ENCODE measurements around the gene WDR18. TPM values are rescaled to one million over a fixed set of nuclear protein-coding genes. Genes with fewer than 3 reads are reported as not detected.

The WDR18 gene
- total RNA-seq, 2 donors from 2014 or later, result 26.5 to 81.5 TPM

DNA sequence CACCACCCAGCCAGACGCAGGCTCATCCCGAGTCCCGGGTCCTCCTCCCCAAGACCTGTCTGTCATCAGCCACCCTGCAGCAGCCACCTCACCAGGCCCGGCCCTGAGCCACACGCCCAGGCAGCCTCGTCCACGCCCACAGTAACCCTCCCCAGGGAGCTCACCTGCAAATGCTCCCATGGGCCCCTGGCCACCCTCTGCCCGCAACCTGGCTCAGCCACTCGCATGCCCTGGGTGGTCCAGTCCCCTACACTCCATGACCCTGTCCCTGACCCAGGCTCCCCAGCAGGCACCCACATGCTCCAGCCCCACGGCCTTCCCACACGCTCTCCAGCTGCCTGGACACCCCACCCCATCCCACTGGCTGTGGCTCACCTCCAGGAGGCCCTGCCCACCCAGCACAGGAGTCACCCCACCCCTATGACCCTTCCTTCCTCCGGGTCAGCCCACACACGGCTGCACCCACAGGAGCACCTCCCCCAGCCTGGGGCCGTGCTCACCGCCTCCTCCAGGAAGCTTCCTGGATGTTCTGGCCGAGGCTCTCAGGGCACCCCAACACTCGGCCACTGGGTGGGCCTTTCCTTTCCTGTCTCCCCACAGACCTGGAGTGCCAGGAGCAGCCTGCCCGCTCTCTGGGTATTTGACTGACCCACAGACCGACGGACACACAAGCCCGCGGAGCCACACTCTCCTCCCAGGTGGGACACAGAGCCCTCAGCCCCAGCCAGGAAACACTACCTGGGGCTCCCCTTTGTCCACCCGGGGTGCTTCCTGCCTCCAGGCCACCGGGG is 33.2 kb downstream of the WDR18 start:
- peaks cover 41% of the 10 kb centered on the region for H3K4me1 ChIP-seq
- peak overlapping the region; percentile 38 to 47 for H3K9ac ChIP-seq (ENCODE audit: low read depth in 2 of 2, low read length in 2 of 2)
- H3K36me3 ChIP-seq, result no peaks in the 10 kb centered on the region
- DNase-seq, result peak; percentile 78
- H3K27ac ChIP-seq, result peak overlapping the region; percentile 63
- H3K27me3 ChIP-seq, result no peaks in the 10 kb centered on the region
- no peak overlapping the region for H3K4me3 ChIP-seq
- H3K9me3 ChIP-seq, result no peaks in the 10 kb centered on the region
- TF ChIP-seq, protein P1, sequence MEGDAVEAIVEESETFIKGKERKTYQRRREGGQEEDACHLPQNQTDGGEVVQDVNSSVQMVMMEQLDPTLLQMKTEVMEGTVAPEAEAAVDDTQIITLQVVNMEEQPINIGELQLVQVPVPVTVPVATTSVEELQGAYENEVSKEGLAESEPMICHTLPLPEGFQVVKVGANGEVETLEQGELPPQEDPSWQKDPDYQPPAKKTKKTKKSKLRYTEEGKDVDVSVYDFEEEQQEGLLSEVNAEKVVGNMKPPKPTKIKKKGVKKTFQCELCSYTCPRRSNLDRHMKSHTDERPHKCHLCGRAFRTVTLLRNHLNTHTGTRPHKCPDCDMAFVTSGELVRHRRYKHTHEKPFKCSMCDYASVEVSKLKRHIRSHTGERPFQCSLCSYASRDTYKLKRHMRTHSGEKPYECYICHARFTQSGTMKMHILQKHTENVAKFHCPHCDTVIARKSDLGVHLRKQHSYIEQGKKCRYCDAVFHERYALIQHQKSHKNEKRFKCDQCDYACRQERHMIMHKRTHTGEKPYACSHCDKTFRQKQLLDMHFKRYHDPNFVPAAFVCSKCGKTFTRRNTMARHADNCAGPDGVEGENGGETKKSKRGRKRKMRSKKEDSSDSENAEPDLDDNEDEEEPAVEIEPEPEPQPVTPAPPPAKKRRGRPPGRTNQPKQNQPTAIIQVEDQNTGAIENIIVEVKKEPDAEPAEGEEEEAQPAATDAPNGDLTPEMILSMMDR (IDR thresholded peaks at IDR 0.05), result no peak
- intact Hi-C loops (cut with DNase I), result no loop called here

DNA sequence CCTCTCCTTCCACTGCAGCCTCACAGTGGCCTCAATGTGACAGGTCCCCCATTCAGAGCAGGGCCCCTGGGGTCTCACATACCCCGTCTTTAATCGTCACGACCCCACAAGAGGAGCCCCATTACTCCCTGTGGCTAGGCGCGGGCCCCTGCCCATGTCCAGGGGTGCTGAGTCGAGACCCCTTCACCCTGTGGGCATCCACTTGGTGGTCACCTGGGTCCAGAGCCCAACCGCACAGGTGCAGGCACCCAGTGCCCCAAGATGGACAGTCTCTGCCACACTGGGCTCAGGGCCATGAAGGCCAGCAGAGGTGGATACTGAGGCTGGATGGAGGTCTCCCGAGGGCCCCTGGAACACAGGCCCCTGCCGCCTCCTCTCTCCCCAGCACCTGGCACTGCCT is 33.8 kb downstream of the WDR18 start:
- H3K4me3 ChIP-seq, result no peak overlapping the region
- TF ChIP-seq, protein P1 (IDR thresholded peaks at IDR 0.05), result no peak
- peaks cover 41% of the 10 kb centered on the region for H3K4me1 ChIP-seq
- H3K9ac ChIP-seq (ENCODE audit: low read depth in 2 of 2, low read length in 2 of 2), result peak overlapping the region; percentile 21 to 47
- no peaks in the 10 kb centered on the region for H3K36me3 ChIP-seq
- no peaks in the 10 kb centered on the region for H3K9me3 ChIP-seq
- intact Hi-C loops (cut with DNase I), result no loop called here
- peak overlapping the region; percentile 63 for H3K27ac ChIP-seq
- no peaks in the 10 kb centered on the region for H3K27me3 ChIP-seq
- DNase-seq, result no peak

DNA sequence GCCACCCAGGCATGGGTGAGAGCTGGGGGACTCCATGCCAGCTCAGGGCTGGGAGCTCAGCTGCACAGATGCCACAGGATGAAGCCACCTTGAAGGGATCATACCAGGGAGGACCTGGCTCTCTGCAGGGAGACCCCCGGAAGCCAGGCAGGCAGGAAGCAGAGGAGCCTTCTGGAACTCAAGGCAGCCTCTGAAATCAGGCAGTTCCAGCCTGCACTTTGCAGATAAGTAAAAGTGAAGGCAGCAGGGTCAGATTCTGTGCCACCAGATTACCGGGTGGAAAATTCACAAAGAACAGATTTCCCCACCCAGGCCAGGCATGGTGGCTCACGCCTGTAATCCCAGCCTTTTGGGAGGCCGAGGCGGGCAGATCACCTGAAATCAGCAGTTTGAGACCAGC is 34.2 kb downstream of the WDR18 start:
- Histone ChIP-seq H3K4me1 (peaks cover 41% of the 10 kb centered on the region), H3K9ac (ENCODE audit: low read depth in 2 of 2, low read length in 2 of 2) (no peak overlapping the region), H3K27me3 (no peaks in the 10 kb centered on the region), H3K4me3 (no peak overlapping the region), H3K9me3 (no peaks in the 10 kb centered on the region), H3K36me3 (no peaks in the 10 kb centered on the region), H3K27ac (peak overlapping the region; percentile 63)
- TF ChIP-seq, protein P1 (IDR thresholded peaks at IDR 0.05), result no peak
- intact Hi-C loops (cut with DNase I), result no loop called here
- DNase-seq, result no peak

DNA sequence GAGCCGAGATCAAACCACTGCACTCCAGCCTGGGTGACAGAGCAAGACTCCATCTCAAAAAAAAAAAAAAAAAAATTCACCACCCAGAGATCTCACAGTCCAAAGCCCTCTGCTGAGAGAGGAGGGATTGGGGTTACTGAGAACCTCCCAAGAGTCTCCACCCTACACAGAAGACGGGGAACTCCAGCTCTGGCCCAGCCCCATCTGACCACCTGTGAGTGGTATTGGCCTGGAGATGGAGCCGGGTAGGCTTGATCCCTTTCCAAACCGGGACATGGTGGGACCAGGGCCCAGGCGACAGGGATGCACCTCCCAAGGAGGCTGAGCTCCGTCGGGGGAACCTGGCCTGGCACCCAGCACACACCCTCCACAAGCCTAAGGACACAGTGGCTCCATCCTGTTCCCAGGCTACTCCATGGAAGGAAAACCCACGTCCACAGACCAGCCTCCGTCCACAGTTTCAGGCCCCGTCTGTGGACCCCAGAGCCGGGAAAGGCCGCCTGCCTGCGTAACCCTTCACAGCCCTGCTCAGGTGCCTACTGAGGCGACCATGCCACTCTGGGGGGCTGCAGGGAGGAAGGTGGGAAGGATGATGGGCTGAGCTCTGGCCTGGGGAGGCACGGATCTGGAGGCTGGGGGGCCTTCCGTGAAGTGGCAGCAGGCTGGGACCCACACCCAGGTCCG is 34.9 kb downstream of the WDR18 start:
- Histone ChIP-seq H3K9me3 (no peaks in the 10 kb centered on the region), H3K27ac (no peak overlapping the region), H3K27me3 (no peaks in the 10 kb centered on the region), H3K9ac (ENCODE audit: low read depth in 2 of 2, low read length in 2 of 2) (peak overlapping the region; percentile 95 to 96), H3K36me3 (no peaks in the 10 kb centered on the region), H3K4me1 (peaks cover 41% of the 10 kb centered on the region), H3K4me3 (peak overlapping the region; percentile 80)
- intact Hi-C loops (cut with DNase I), result no loop called here
- TF ChIP-seq, protein P1 (IDR thresholded peaks at IDR 0.05), result no peak
- DNase-seq, result no peak

DNA sequence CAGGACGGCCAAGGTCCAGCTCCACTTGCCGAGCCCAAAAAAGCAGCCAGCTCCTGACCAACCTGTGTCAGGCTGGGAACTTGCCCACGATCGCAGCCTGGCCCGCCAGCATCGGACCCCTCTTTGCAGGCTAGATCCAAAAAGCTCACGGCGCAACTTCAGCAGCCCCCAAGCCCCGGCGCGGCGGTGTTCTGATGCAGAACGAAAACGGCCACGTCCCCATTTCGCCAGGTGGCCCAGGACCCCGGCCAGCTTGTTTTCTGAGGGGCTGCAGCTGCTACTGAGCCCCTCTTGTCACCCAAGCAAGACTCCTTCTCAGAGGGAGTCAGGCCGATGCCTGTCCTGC is 35.4 kb downstream of the WDR18 start:
- H3K36me3 ChIP-seq, result no peaks in the 10 kb centered on the region
- no peaks in the 10 kb centered on the region for H3K27me3 ChIP-seq
- H3K4me3 ChIP-seq, result peak overlapping the region; percentile 80
- H3K9me3 ChIP-seq, result no peaks in the 10 kb centered on the region
- H3K27ac ChIP-seq, result no peak overlapping the region
- peak overlapping the region; percentile 95 to 96 for H3K9ac ChIP-seq (ENCODE audit: low read depth in 2 of 2, low read length in 2 of 2)
- TF ChIP-seq, protein P1 (IDR thresholded peaks at IDR 0.05), result no peak
- peaks cover 41% of the 10 kb centered on the region for H3K4me1 ChIP-seq
- intact Hi-C loops (cut with DNase I), result no loop called here
- no peak for DNase-seq

Data from colonic mucosa (tissue), 4 donors.